ENCODE measurements around the gene OXCT2. TPM values are rescaled to one million over a fixed set of nuclear protein-coding genes. Genes with fewer than 3 reads are reported as not detected.

OXCT2 gene
- total RNA-seq, 1 donor, result 0.73 TPM

- Histone ChIP-seq H3K4me3 (ENCODE audit: low read length) (no peak overlapping the region), H3K9me3 (ENCODE audit: low read depth, low read length) (no peaks in the 10 kb centered on the region), H3K4me1 (ENCODE audit: insufficient read depth, low read length) (no peaks in the 10 kb centered on the region), H3K27me3 (ENCODE audit: insufficient read depth, low read length) (no peaks in the 10 kb centered on the region)
Observed at GRCh38 chr1:39760074-39761008, 10.8 kb downstream of the OXCT2 start.

GRCh38 chr1:39759436-39759726 is 11.8 kb downstream of the OXCT2 start:
- H3K27me3 ChIP-seq (ENCODE audit: insufficient read depth, low read length), result no peaks in the 10 kb centered on the region
- H3K9me3 ChIP-seq (ENCODE audit: low read depth, low read length), result no peaks in the 10 kb centered on the region
- no peak overlapping the region for H3K4me3 ChIP-seq (ENCODE audit: low read length)
- H3K4me1 ChIP-seq (ENCODE audit: insufficient read depth, low read length), result no peaks in the 10 kb centered on the region

GRCh38 chr1:39758556-39759435 is 12.4 kb downstream of the OXCT2 start:
- Histone ChIP-seq H3K27me3 (ENCODE audit: insufficient read depth, low read length) (no peaks in the 10 kb centered on the region), H3K9me3 (ENCODE audit: low read depth, low read length) (no peaks in the 10 kb centered on the region), H3K4me3 (ENCODE audit: low read length) (no peak overlapping the region), H3K4me1 (ENCODE audit: insufficient read depth, low read length) (no peaks in the 10 kb centered on the region)

- Histone ChIP-seq H3K4me1 (ENCODE audit: insufficient read depth, low read length) (no peaks in the 10 kb centered on the region), H3K27me3 (ENCODE audit: insufficient read depth, low read length) (no peaks in the 10 kb centered on the region), H3K4me3 (ENCODE audit: low read length) (no peak overlapping the region), H3K9me3 (ENCODE audit: low read depth, low read length) (no peaks in the 10 kb centered on the region)
Observed at GRCh38 chr1:39757501-39757900, 13.6 kb downstream of the OXCT2 start.

- H3K4me1 ChIP-seq (ENCODE audit: insufficient read depth, low read length), result no peaks in the 10 kb centered on the region
- H3K4me3 ChIP-seq (ENCODE audit: low read length), result no peak overlapping the region
- no peaks in the 10 kb centered on the region for H3K27me3 ChIP-seq (ENCODE audit: insufficient read depth, low read length)
- no peaks in the 10 kb centered on the region for H3K9me3 ChIP-seq (ENCODE audit: low read depth, low read length)
Observed at GRCh38 chr1:39755965-39756659, 15.0 kb downstream of the OXCT2 start.

GRCh38 chr1:39754906-39755504 is 16.1 kb downstream of the OXCT2 start:
- no peaks in the 10 kb centered on the region for H3K27me3 ChIP-seq (ENCODE audit: insufficient read depth, low read length)
- H3K9me3 ChIP-seq (ENCODE audit: low read depth, low read length), result no peaks in the 10 kb centered on the region
- no peaks in the 10 kb centered on the region for H3K4me1 ChIP-seq (ENCODE audit: insufficient read depth, low read length)
- no peak overlapping the region for H3K4me3 ChIP-seq (ENCODE audit: low read length)

- H3K27me3 ChIP-seq (ENCODE audit: insufficient read depth, low read length), result no peaks in the 10 kb centered on the region
- H3K9me3 ChIP-seq (ENCODE audit: low read depth, low read length), result no peaks in the 10 kb centered on the region
- no peaks in the 10 kb centered on the region for H3K4me1 ChIP-seq (ENCODE audit: insufficient read depth, low read length)
- H3K4me3 ChIP-seq (ENCODE audit: low read length), result no peak overlapping the region
Observed at GRCh38 chr1:39754026-39754570, 17.1 kb downstream of the OXCT2 start.

- H3K4me1 ChIP-seq (ENCODE audit: insufficient read depth, low read length), result no peaks in the 10 kb centered on the region
- no peaks in the 10 kb centered on the region for H3K27me3 ChIP-seq (ENCODE audit: insufficient read depth, low read length)
- H3K4me3 ChIP-seq (ENCODE audit: low read length), result no peak overlapping the region
- no peaks in the 10 kb centered on the region for H3K9me3 ChIP-seq (ENCODE audit: low read depth, low read length)
Observed at GRCh38 chr1:39753132-39754025, 17.8 kb downstream of the OXCT2 start.

- Histone ChIP-seq H3K27me3 (ENCODE audit: insufficient read depth, low read length) (no peaks in the 10 kb centered on the region), H3K4me1 (ENCODE audit: insufficient read depth, low read length) (no peaks in the 10 kb centered on the region), H3K9me3 (ENCODE audit: low read depth, low read length) (no peaks in the 10 kb centered on the region), H3K4me3 (ENCODE audit: low read length) (no peak overlapping the region)
Observed at GRCh38 chr1:39752703-39753102, 18.4 kb downstream of the OXCT2 start.

- Histone ChIP-seq H3K4me3 (ENCODE audit: low read length) (no peak overlapping the region), H3K9me3 (ENCODE audit: low read depth, low read length) (no peaks in the 10 kb centered on the region), H3K4me1 (ENCODE audit: insufficient read depth, low read length) (no peaks in the 10 kb centered on the region), H3K27me3 (ENCODE audit: insufficient read depth, low read length) (no peaks in the 10 kb centered on the region)
Observed at GRCh38 chr1:39751595-39751994, 19.6 kb downstream of the OXCT2 start.

- H3K4me1 ChIP-seq (ENCODE audit: insufficient read depth, low read length), result no peaks in the 10 kb centered on the region
- H3K27me3 ChIP-seq (ENCODE audit: insufficient read depth, low read length), result no peaks in the 10 kb centered on the region
- H3K4me3 ChIP-seq (ENCODE audit: low read length), result no peak overlapping the region
- no peaks in the 10 kb centered on the region for H3K9me3 ChIP-seq (ENCODE audit: low read depth, low read length)
Observed at GRCh38 chr1:39745016-39745670, 26.0 kb downstream of the OXCT2 start.

GRCh38 chr1:39738622-39739366 is 32.4 kb downstream of the OXCT2 start, which contains the start of gene PPIE:
Gene PPIE (plus strand): TSS chr1:39738882. CDS start chr1:39738901, 19 bp downstream.
- peak within 1 kb of the TSS; percentile 90 for H3K4me3 ChIP-seq (ENCODE audit: low read length)
- peaks cover 18% of the 10 kb centered on the region for H3K4me1 ChIP-seq (ENCODE audit: insufficient read depth, low read length)
- peaks cover 8% of the 10 kb centered on the region for H3K27me3 ChIP-seq (ENCODE audit: insufficient read depth, low read length)
- no peaks in the 10 kb centered on the region for H3K9me3 ChIP-seq (ENCODE audit: low read depth, low read length)

All from mononuclear cell (primary cell).